Activated T-helper 2 cell treated with anti-CD3 and anti-CD28 coated beads, Interferon-gamma antibody, Interleukin-2, Interleukin-4, amounts not matched to agents 10 μg/mL and 5 μg/mL and 100 μg/mL, durations not matched to agents 14 hours and 24 hours and 36 hours (primary cell): Measurements from ENCODE around the gene MOAP1. TPM values are rescaled to one million over a fixed set of nuclear protein-coding genes. Genes with fewer than 3 reads are reported as not detected.
"Not testable (repeated sequence)": the region's sequence is repeated elsewhere in the genome, so short reads cannot be mapped to it uniquely, and the experiment has no call there.

Experiments
- DNase-seq: peaks from one replicate; pipeline ENCODE4 v3.0.0; 2021; ENCODE audit warnings: low spot score
- H3K27ac Mint-ChIP-seq: one replicate; pipeline ENCODE4 v1.8.0; 2021; ENCODE audit warnings: mixed read lengths
- H3K27me3 Mint-ChIP-seq: one replicate; pipeline ENCODE4 v1.8.0; 2021; ENCODE audit warnings: low read depth, mixed read lengths
- H3K36me3 Mint-ChIP-seq: one replicate; pipeline ENCODE4 v1.8.0; 2021; ENCODE audit warnings: low read depth, mixed read lengths
- H3K4me1 Mint-ChIP-seq: one replicate; pipeline ENCODE4 v1.8.0; 2021; ENCODE audit warnings: low read depth, mixed read lengths
- H3K4me3 Mint-ChIP-seq: one replicate; pipeline ENCODE4 v1.8.0; 2021; ENCODE audit warnings: low read depth, mild to moderate bottlenecking, moderate library complexity, mixed read lengths
- H3K9me3 Mint-ChIP-seq: one replicate; pipeline ENCODE4 v1.8.0; 2021; ENCODE audit warnings: mixed read lengths
- intact Hi-C: fragments of 100-400 bp; cut with micrococcal nuclease; formaldehyde crosslinking; loops from one replicate; pipeline ENCODE4 v1.15.1; 2023
- total RNA-seq: library from RNA; stranded (reverse); gene quantifications from 2 replicates; pipeline ENCODE4 v1.2.3, GENCODE V29; 2022

The MOAP1 gene
- total RNA-seq, 1 donor from 2014 or later, result 18.7 TPM

DNA sequence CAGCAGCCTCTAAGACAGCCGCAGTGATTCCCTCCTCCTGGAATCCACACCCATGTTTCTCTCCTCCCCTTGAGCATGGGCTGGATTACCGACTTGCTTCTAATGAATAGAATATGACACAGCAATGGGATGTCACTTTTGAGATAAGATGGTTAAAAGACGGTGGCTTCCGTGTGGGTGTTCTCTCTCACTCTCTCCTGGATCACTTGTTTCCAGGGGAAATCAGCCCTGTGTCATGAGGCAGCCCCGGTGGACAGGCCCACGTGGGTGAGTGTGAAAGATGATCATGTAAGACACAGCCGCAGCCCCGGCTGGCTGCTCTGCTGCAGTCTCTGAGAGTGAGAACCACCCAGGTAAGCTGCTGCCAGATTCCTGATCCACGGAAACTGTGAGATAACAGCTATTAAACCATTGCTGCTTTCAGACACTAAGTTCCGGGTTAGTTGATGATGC lies 10.7 kb downstream of the MOAP1 start:
- Mint-ChIP-seq H3K4me3 (no peak overlapping the region), H3K27ac (no peak overlapping the region), H3K9me3 (no peaks in the 10 kb centered on the region), H3K27me3 (peaks cover 3% of the 10 kb centered on the region), H3K4me1 (peaks cover 5% of the 10 kb centered on the region), H3K36me3 (no peaks in the 10 kb centered on the region)
- DNase-seq, result no peak
- intact Hi-C loops, result no loop called here

DNA sequence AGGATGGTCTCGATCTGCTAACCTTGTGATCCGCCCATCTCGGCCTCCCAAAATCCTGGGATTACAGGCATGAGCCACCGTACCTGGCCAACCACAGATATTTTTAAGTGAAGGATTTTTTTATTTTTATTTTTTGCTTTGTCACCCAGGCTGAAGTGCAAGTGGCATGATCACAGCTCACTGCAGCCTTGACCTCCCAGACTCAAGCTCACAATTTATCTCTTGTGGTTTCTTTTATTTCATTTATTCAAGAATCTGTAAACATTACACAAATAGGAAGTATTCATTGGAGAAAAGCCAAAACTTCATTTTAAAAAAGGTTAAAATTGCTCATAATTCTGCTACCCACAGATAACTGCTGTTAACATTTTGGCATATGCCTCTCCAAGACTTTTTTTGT lies 13.3 kb downstream of the MOAP1 start:
- H3K9me3 Mint-ChIP-seq, result no peaks in the 10 kb centered on the region
- H3K4me1 Mint-ChIP-seq, result peaks cover 5% of the 10 kb centered on the region
- H3K27me3 Mint-ChIP-seq, result peaks cover 3% of the 10 kb centered on the region
- no peak overlapping the region for H3K27ac Mint-ChIP-seq
- DNase-seq, result no peak
- intact Hi-C loops, result no loop called here
- H3K36me3 Mint-ChIP-seq, result no peaks in the 10 kb centered on the region
- H3K4me3 Mint-ChIP-seq, result no peak overlapping the region

DNA sequence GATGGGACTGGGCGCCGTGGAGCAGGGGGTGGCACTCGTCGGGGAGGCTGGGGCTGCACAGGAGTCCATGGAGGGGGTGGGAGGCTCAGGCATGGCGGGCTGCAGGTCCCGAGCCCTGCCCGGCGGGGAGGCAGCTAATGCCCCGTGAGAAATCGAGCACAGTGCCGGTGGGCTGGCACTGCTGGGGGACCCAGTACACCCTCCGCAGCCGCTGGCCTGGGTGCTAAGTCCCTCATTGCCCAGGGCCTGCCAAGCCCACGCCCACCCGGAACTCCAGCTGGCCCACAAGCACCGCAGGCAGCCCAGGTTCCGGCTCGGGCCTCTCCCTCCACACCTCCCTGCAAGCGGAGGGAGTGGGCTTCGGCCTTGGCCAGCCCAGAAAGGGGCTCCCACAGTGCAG lies 14.6 kb downstream of the MOAP1 start:
- H3K27ac Mint-ChIP-seq, H3K27me3 Mint-ChIP-seq, DNase-seq, intact Hi-C loops, H3K36me3 Mint-ChIP-seq, H3K4me3 Mint-ChIP-seq, H3K9me3 Mint-ChIP-seq, H3K4me1 Mint-ChIP-seq: not testable (repeated sequence)

DNA sequence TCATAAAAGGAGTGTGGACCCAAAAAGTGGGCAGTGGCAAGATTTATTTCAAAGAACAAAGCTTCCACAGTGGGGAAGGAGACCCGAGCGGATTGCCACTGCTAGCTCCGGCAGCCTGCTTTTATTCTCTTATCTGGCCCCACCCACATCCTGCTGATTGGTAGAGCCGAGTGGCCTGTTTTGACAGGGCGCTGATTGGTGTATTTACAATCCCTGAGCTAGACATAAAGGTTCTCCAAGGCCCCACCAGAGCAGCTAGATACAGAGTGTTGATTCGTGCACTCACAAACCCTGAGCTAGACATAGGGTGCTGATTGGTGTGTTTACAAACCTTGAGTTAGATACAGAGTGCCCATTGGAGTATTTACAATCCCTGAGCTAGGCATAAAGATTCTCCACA lies 15.1 kb downstream of the MOAP1 start:
- H3K36me3 Mint-ChIP-seq, H3K9me3 Mint-ChIP-seq, H3K4me3 Mint-ChIP-seq, H3K27me3 Mint-ChIP-seq, H3K4me1 Mint-ChIP-seq, DNase-seq, intact Hi-C loops, H3K27ac Mint-ChIP-seq: not testable (repeated sequence)

- H3K27ac Mint-ChIP-seq, DNase-seq, H3K4me1 Mint-ChIP-seq, H3K9me3 Mint-ChIP-seq, H3K36me3 Mint-ChIP-seq, intact Hi-C loops, H3K4me3 Mint-ChIP-seq, H3K27me3 Mint-ChIP-seq: not testable (repeated sequence)
Measured at GRCh38 chr14:93168610-93169009, 16.1 kb downstream of the MOAP1 start.

GRCh38 chr14:93165271-93166265 lies 19.1 kb downstream of the MOAP1 start:
- H3K4me3 Mint-ChIP-seq, H3K27ac Mint-ChIP-seq, intact Hi-C loops: not testable (repeated sequence)

GRCh38 chr14:93163564-93163963 lies 21.1 kb downstream of the MOAP1 start:
- no peak for DNase-seq
- H3K4me3 Mint-ChIP-seq, result no peak overlapping the region
- intact Hi-C loops, result no loop called here

More at GRCh38 chr14:93165271-93166265, 19.1 kb downstream of the MOAP1 start:
- H3K9me3 Mint-ChIP-seq, DNase-seq, H3K27me3 Mint-ChIP-seq, H3K4me1 Mint-ChIP-seq, H3K36me3 Mint-ChIP-seq: not testable (repeated sequence)

DNA sequence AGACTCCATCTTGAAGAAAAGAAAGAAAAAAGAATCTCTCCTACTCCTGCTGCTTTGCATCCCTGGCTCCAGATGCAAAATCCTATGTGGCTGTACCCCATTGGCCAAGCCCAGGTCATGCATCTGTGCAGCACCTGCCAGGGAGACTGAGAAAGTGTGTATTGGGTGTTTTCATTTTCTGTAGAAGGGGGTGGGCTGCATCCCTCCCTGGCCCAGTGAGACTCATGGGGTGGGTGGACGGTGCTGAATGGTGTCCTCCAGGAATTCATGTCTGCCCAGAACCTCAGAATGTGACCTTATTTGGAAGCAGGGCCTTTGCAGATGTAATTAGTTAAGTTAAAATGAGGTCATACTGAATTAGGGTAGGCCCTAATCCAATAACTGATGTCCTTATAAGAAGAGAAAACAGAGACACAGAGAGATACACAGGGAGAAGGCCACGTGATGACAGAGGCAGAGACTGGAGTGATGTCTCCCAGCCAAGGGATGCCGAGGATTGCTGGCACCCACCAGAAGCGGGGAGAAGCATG lies 23.2 kb downstream of the MOAP1 start:
- intact Hi-C loops, result no loop called here
- no peak for DNase-seq
- no peaks in the 10 kb centered on the region for H3K9me3 Mint-ChIP-seq
- no peaks in the 10 kb centered on the region for H3K27me3 Mint-ChIP-seq
- no peak overlapping the region for H3K27ac Mint-ChIP-seq
- no peaks in the 10 kb centered on the region for H3K36me3 Mint-ChIP-seq
- H3K4me3 Mint-ChIP-seq, result no peak overlapping the region
- no peaks in the 10 kb centered on the region for H3K4me1 Mint-ChIP-seq

More at GRCh38 chr14:93163564-93163963, 21.1 kb downstream of the MOAP1 start:
- Mint-ChIP-seq H3K36me3 (no peaks in the 10 kb centered on the region), H3K27ac (no peak overlapping the region), H3K27me3 (no peaks in the 10 kb centered on the region), H3K9me3 (no peaks in the 10 kb centered on the region), H3K4me1 (no peaks in the 10 kb centered on the region)

- intact Hi-C loops, result no loop called here
Measured at GRCh38 chr14:93160353-93160801, 24.3 kb downstream of the MOAP1 start.

GRCh38 chr14:93159625-93160352 lies 24.9 kb downstream of the MOAP1 start:
- H3K27ac Mint-ChIP-seq, H3K36me3 Mint-ChIP-seq, H3K27me3 Mint-ChIP-seq, intact Hi-C loops, H3K4me1 Mint-ChIP-seq, H3K9me3 Mint-ChIP-seq, DNase-seq, H3K4me3 Mint-ChIP-seq: not testable (repeated sequence)

More at GRCh38 chr14:93160353-93160801, 24.3 kb downstream of the MOAP1 start:
- DNase-seq, result no peak
- Mint-ChIP-seq H3K4me1 (no peaks in the 10 kb centered on the region), H3K9me3 (no peaks in the 10 kb centered on the region), H3K36me3 (no peaks in the 10 kb centered on the region), H3K27ac (no peak overlapping the region), H3K4me3 (no peak overlapping the region), H3K27me3 (no peaks in the 10 kb centered on the region)

DNA sequence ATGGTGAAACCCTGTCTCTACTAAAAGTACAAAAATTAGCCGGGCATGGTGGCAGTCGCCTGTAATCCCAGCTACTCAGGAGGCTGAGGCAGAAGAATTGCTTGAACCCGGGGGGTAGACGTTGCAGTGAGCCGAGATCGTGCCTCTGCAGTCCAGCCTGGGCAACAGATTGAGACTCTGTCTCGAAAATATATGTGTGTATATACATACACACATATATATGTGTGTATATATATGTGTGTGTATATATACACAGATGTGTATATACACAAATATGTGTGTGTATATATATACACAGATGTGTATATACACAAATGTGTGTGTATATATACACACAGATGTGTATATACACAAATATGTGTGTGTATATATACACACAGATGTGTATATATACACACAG lies 26.3 kb downstream of the MOAP1 start:
- H3K4me3 Mint-ChIP-seq, DNase-seq, intact Hi-C loops, H3K9me3 Mint-ChIP-seq, H3K27me3 Mint-ChIP-seq, H3K4me1 Mint-ChIP-seq, H3K36me3 Mint-ChIP-seq, H3K27ac Mint-ChIP-seq: not testable (repeated sequence)

DNA sequence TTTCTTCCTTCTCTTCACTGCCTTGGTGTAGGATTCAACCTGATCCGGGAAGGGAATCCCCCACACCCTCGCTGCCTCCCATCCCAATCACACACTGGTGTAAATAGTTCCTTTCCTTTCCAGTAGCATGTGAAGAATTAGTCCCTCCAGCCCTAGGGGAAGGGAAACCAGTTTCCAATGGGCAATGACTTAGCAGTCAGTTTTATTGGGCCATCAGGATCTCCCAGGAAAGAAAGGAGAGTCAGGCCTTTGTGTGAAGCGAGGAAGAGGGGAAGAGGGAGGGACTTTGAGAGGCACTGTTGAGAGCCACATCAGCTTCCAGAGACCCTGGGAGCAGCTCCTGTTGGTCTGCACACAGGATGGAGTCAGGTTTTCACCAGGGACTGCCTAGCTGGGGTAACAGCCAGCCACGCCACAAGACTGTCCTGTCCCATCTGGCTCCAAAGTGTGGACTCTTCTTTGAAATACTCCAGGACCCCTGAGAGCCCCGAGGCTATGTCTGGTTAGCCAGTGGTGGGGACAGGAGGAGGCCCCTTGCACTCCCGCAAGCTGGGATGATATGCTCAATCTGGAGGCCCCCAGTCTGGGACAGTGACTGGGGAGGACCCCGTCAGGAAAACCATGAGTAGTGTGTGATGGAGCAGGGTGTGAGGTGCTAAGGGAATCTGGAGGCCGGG lies 27.9 kb downstream of the MOAP1 start:
- H3K27me3 Mint-ChIP-seq, result no peaks in the 10 kb centered on the region
- H3K4me1 Mint-ChIP-seq, result no peaks in the 10 kb centered on the region
- no peak for DNase-seq
- no peak overlapping the region for H3K27ac Mint-ChIP-seq
- intact Hi-C loops, result no loop called here
- no peak overlapping the region for H3K4me3 Mint-ChIP-seq
- no peaks in the 10 kb centered on the region for H3K36me3 Mint-ChIP-seq
- H3K9me3 Mint-ChIP-seq, result no peaks in the 10 kb centered on the region
